SK-N-SH treated with all-trans-retinoic acid at 6 μM for 48 hours (cell line): Measurements from ENCODE around the gene KLF5.

Source experiments
- ATAC-seq: fragments of 200-7000 bp; cut with Tn5 transposase; 3 replicates; pipeline ENCODE4 v1.9.1; 2020; ENCODE audit warnings: mild to moderate bottlenecking, moderate library complexity
- BACH2 ChIP-seq: fragments of 250-450 bp; sonication (Bioruptor Pico); IDR thresholded peaks from 2 replicates; pipeline ENCODE4 v1.9.0; 2021; ENCODE audit warnings: mild to moderate bottlenecking, borderline replicate concordance
- CREB5 ChIP-seq: fragments of 250-450 bp; sonication (Bioruptor Pico); IDR thresholded peaks from 2 replicates; pipeline ENCODE4 v1.5.1; 2020; ENCODE audit warnings: low read depth, mild to moderate bottlenecking, moderate library complexity
- CSDC2 ChIP-seq: fragments of 250-450 bp; sonication (Bioruptor Pico); IDR thresholded peaks from 2 replicates; pipeline ENCODE4 v1.5.0; 2020; ENCODE audit warnings: mild to moderate bottlenecking, moderate library complexity
- CSRNP3 ChIP-seq: fragments of 250-450 bp; sonication (Bioruptor Pico); IDR thresholded peaks from 2 replicates; pipeline ENCODE4 v1.5.1; 2021; ENCODE audit warnings: mild to moderate bottlenecking, moderate library complexity
- ESRRG ChIP-seq: fragments of 250-450 bp; sonication (Bioruptor Pico); IDR thresholded peaks from 2 replicates; pipeline ENCODE4 v1.6.1; 2021; ENCODE audit warnings: mild to moderate bottlenecking
- GLIS3 ChIP-seq: fragments of 250-450 bp; sonication (Bioruptor Pico); IDR thresholded peaks from 2 replicates; pipeline ENCODE4 v1.5.0; 2020; ENCODE audit warnings: mild to moderate bottlenecking, moderate library complexity
- ISL1 ChIP-seq: fragments of 250-450 bp; sonication (Bioruptor Pico); IDR thresholded peaks from 2 replicates; pipeline ENCODE4 v2.1.2; 2022; ENCODE audit warnings: mild to moderate bottlenecking, moderate library complexity
- OSR1 ChIP-seq: fragments of 250-450 bp; sonication (Bioruptor Pico); IDR thresholded peaks from 2 replicates; pipeline ENCODE4 v1.8.0; 2022; ENCODE audit warnings: moderate library complexity, mild to moderate bottlenecking, inconsistent platforms
- PATZ1 ChIP-seq: fragments of 250-450 bp; sonication (Bioruptor Pico); IDR thresholded peaks from 2 replicates; pipeline ENCODE4 v1.8.0; 2020; ENCODE audit warnings: mild to moderate bottlenecking, moderate library complexity, borderline replicate concordance
- PPARA ChIP-seq: fragments of 250-450 bp; sonication (Bioruptor Pico); IDR thresholded peaks from 2 replicates; pipeline ENCODE4 v1.5.0; 2020; ENCODE audit warnings: mild to moderate bottlenecking, borderline replicate concordance
- RARB ChIP-seq: fragments of 250-450 bp; sonication (Bioruptor Pico); IDR thresholded peaks from 2 replicates; pipeline ENCODE4 v1.8.0; 2021; ENCODE audit warnings: mild to moderate bottlenecking, moderate library complexity
- SNAI2 ChIP-seq: fragments of 250-450 bp; sonication (Bioruptor Pico); IDR thresholded peaks from 2 replicates; pipeline ENCODE4 v1.5.0; 2020; ENCODE audit warnings: mild to moderate bottlenecking, moderate library complexity
- TCF4 ChIP-seq: fragments of 250-450 bp; sonication (Bioruptor Pico); IDR thresholded peaks from 2 replicates; pipeline ENCODE4 v1.8.0; 2021; ENCODE audit warnings: mild to moderate bottlenecking, moderate library complexity, borderline replicate concordance
- TOX ChIP-seq: fragments of 250-450 bp; sonication (Bioruptor Pico); IDR thresholded peaks from 2 replicates; pipeline ENCODE4 v1.8.0; 2021; ENCODE audit warnings: mild to moderate bottlenecking, moderate library complexity, borderline replicate concordance
- TSHZ2 ChIP-seq: fragments of 250-450 bp; sonication (Bioruptor Pico); IDR thresholded peaks from 2 replicates; pipeline ENCODE4 v1.5.0; 2020; ENCODE audit warnings: mild to moderate bottlenecking, moderate library complexity
- ZC3H10 ChIP-seq: fragments of 250-450 bp; sonication (Bioruptor Pico); IDR thresholded peaks from 2 replicates; pipeline ENCODE4 v1.5.1; 2021; ENCODE audit warnings: mild to moderate bottlenecking, moderate library complexity
- ZFP3 ChIP-seq: fragments of 250-450 bp; sonication (Bioruptor Pico); IDR thresholded peaks from 2 replicates; pipeline ENCODE4 v1.5.0; 2020; ENCODE audit warnings: mild to moderate bottlenecking, moderate library complexity
- ZFP30 ChIP-seq: fragments of 450-650 bp; formaldehyde crosslinking; IDR thresholded peaks from 2 replicates; pipeline ENCODE4 v1.5.0; 2022; ENCODE audit warnings: mild to moderate bottlenecking, moderate library complexity
- ZNF565 ChIP-seq: fragments of 450-650 bp; formaldehyde crosslinking; conservative IDR thresholded peaks from 2 replicates; pipeline ENCODE4 v1.5.0; 2020; ENCODE audit warnings: low read depth, mild to moderate bottlenecking, moderate library complexity
- ZNF70 ChIP-seq: fragments of 450-650 bp; formaldehyde crosslinking; IDR thresholded peaks from 2 replicates; pipeline ENCODE4 v1.5.0; 2020; ENCODE audit warnings: mild to moderate bottlenecking, moderate library complexity
- ZNF8 ChIP-seq: fragments of 450-650 bp; formaldehyde crosslinking; IDR thresholded peaks from 2 replicates; pipeline ENCODE4 v1.5.0; 2020; ENCODE audit warnings: mild to moderate bottlenecking, moderate library complexity

Gene KLF5

DNA sequence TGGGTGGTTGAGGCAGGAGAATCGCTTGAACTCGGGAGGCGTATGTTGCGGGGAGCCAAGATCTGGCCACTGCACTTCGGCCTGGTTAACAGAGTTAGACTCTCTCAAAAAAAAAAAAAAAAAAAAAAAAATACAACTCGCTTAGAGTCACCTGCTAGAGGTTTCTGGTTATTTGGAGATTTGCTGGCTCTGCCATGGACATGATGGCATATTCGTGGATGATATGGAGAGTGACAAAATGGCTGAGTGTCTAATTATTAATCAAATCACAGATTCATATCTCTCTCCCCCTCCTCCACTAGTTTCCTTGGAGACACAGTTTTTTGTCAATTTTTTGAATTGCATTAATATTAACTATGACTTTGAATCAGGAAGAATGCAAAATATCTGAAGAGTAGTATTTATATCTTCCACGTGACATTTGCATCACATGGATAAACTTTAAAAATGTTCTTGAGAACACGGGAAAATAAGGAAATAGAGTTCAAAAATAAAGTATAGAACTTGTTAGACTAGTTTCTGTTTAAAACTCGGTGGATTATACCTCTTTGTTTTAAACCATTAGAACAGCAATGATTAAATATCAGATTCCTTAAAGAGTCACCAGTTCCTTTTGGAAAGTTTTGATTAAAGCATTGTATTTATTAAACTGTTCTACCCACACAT lies 47.8 kb downstream of the KLF5 start:
- ATAC-seq, result no peak
- TF ChIP-seq ZC3H10 (CRISPR knock-in tag) (no peak), BACH2 (CRISPR knock-in tag) (no peak), ZNF565 (CRISPR knock-in tag) (no peak), TOX (no peak), CREB5 (CRISPR knock-in tag) (no peak), PATZ1 (CRISPR knock-in tag) (no peak), GLIS3 (CRISPR knock-in tag) (no peak), TSHZ2 (CRISPR knock-in tag) (no peak), PPARA (CRISPR knock-in tag) (no peak)

- ATAC-seq, result no peak
- TF ChIP-seq GLIS3 (CRISPR knock-in tag) (no peak), RARB (CRISPR knock-in tag) (no peak), ZNF565 (CRISPR knock-in tag) (no peak), ZFP3 (CRISPR knock-in tag) (no peak), CSRNP3 (CRISPR knock-in tag) (no peak), BACH2 (CRISPR knock-in tag) (no peak), PATZ1 (CRISPR knock-in tag) (no peak), SNAI2 (CRISPR knock-in tag) (no peak), ZC3H10 (CRISPR knock-in tag) (no peak), ZFP30 (no peak), ESRRG (CRISPR knock-in tag) (no peak), CREB5 (CRISPR knock-in tag) (no peak), CSDC2 (CRISPR knock-in tag) (no peak)
- TF ChIP-seq, all 23 proteins: peak for 0
Observed at GRCh38 chr13:73107481-73107880, 48.7 kb downstream of the KLF5 start.

- no peak for ATAC-seq
- no peak for TF ChIP-seq ZNF565 (CRISPR knock-in tag)
- TF ChIP-seq CREB5 (CRISPR knock-in tag), result no peak
- no peak for TF ChIP-seq ZC3H10 (CRISPR knock-in tag)
- TF ChIP-seq ISL1 (CRISPR knock-in tag), result no peak
- TF ChIP-seq BACH2 (CRISPR knock-in tag), result no peak
- no peak for TF ChIP-seq TSHZ2 (CRISPR knock-in tag)
- TF ChIP-seq CSDC2 (CRISPR knock-in tag), result no peak
- TF ChIP-seq OSR1, result no peak
- no peak for TF ChIP-seq ZNF8
- TF ChIP-seq RARB (CRISPR knock-in tag), result no peak
- no peak for TF ChIP-seq ZNF70
- no peak for TF ChIP-seq ZFP30
- no peak for TF ChIP-seq TCF4 (CRISPR knock-in tag)
Observed at GRCh38 chr13:73107970-73108369, 49.2 kb downstream of the KLF5 start.
